ENCODE data around the gene HES5.

The HES5 gene

DNA sequence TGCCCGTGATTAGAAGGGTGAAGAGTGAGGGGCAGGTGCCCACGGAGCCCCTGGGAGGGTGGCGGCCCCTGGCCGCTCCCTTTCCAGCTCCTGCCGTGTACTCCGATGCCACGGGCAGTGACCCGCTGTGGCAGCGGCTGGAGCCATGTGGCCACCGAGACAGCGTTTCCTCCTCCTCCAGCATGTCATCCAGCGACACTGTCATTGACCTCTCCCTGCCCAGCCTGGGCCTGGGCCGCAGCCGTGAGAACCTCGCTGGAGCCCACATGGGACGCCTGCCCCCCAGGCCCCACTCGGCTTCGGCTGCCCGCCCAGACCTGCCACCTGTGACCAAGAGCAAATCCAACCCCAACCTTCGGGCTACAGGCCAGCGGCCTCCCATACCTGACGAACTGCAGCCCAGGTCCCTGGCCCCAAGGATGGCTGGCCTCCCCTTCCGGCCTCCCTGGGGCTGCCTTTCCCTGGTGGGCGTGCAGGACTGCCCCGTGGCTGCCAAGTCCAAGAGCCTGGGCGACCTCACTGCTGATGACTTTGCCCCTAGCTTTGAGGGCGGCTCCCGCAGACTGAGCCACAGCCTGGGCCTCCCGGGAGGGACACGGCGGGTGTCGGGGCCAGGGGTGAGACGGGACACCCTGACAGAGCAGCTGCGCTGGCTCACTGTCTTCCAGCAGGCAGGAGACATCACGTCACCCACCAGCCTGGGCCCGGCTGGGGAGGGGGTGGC lies 25.7 kb downstream of the HES5 start:
- TF ChIP-seq, protein P1, sequence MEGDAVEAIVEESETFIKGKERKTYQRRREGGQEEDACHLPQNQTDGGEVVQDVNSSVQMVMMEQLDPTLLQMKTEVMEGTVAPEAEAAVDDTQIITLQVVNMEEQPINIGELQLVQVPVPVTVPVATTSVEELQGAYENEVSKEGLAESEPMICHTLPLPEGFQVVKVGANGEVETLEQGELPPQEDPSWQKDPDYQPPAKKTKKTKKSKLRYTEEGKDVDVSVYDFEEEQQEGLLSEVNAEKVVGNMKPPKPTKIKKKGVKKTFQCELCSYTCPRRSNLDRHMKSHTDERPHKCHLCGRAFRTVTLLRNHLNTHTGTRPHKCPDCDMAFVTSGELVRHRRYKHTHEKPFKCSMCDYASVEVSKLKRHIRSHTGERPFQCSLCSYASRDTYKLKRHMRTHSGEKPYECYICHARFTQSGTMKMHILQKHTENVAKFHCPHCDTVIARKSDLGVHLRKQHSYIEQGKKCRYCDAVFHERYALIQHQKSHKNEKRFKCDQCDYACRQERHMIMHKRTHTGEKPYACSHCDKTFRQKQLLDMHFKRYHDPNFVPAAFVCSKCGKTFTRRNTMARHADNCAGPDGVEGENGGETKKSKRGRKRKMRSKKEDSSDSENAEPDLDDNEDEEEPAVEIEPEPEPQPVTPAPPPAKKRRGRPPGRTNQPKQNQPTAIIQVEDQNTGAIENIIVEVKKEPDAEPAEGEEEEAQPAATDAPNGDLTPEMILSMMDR (IDR thresholded peaks at IDR 0.05; ENCODE audit: insufficient read depth, missing control alignments), result no peak
- DNase-seq (ENCODE audit: insufficient read length, low spot score) (no peak), FAIRE-seq (no peak)

- no peak for FAIRE-seq
- TF ChIP-seq, protein P1 (IDR thresholded peaks at IDR 0.05; ENCODE audit: insufficient read depth, missing control alignments), result no peak
- DNase-seq (ENCODE audit: insufficient read length, low spot score), result no peak
Observed at GRCh38 chr1:2503554-2504224, 26.4 kb downstream of the HES5 start.

GRCh38 chr1:2502661-2503553 lies 27.2 kb downstream of the HES5 start:
- no peak for DNase-seq (ENCODE audit: insufficient read length, low spot score)
- no peak for FAIRE-seq
- TF ChIP-seq, protein P1 (IDR thresholded peaks at IDR 0.05; ENCODE audit: insufficient read depth, missing control alignments), result no peak

DNA sequence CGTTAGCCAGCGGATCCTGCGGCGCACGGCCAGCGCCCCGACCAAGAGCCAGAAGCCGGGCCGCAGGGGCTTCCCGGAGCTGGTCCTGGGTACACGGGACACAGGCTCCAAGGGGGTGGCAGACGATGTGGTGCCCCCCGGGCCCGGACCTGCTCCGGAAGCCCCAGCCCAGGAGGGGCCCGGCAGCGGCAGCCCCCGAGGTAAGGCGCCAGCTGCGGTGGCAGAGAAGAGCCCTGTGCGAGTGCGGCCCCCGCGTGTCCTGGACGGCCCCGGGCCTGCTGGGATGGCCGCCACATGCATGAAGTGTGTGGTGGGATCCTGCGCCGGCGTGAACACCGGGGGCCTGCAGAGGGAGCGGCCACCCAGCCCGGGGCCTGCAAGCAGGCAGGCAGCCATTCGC lies 27.9 kb downstream of the HES5 start:
- DNase-seq (ENCODE audit: insufficient read length, low spot score), result no peak
- TF ChIP-seq, protein P1 (IDR thresholded peaks at IDR 0.05; ENCODE audit: insufficient read depth, missing control alignments), result no peak
- no peak for FAIRE-seq

DNA sequence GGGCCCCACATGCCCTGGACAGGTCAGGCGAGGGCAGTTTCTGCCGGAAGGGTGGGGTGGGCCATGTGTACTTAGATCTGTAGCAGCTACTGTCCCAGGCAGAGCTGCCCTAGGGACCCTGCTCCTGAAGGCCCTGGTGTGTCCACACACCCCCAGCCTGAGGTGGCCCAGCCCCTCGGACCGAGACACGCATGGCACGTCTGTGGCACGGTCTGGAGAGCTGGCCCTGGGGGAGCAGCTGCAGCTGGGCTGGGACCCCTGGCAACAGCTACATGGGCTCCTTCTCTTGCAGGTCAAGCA lies 28.3 kb downstream of the HES5 start:
- DNase-seq (ENCODE audit: insufficient read length, low spot score), result no peak
- TF ChIP-seq, protein P1 (IDR thresholded peaks at IDR 0.05; ENCODE audit: insufficient read depth, missing control alignments), result no peak
- FAIRE-seq, result no peak

DNA sequence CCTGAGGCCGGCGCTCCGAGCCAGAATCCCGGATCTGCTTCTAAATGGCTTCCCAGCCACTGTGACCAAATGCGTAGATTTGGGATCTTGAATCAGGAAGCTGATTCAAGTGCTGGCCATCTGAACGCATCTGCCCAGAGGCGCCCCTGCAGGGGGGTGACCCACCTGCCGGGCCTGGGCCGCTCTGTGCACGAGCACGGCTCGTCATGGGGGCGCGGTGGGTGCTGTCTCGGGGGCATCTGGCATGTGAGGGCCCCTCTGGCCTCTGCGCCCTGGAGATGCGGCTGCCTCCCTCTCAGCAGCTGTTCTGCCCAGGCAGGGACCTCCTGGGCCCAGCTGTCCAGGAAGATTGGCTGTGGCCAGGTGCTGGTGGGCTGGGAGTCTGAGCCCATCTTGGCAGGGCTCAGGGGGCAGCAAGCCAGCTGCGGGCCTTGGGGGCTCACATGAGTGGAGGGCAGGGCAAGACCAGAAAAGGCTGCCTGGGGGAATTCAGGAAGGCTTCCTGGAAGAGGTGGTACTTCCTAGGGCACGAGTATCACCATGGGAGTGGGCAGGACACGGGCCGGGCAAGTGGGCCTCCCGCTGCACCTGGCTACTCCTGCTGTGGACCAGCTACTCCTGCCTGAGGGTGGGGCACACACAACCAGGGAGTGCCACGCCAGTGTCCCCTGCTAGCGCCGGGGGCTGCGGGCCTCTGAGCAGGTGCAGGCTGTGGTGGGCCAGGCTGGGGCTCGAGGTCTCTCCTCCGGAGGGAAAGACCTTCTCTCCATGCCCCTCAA lies 28.8 kb downstream of the HES5 start:
- TF ChIP-seq, protein P1 (IDR thresholded peaks at IDR 0.05; ENCODE audit: insufficient read depth, missing control alignments), result no peak
- DNase-seq (ENCODE audit: insufficient read length, low spot score), result no peak
- no peak for FAIRE-seq

Measured in D721Med (cell line).